Urinary bladder (tissue), 4 donors: Measurements from ENCODE around the gene DYNLT3. TPM values are rescaled to one million over a fixed set of nuclear protein-coding genes. Genes with fewer than 3 reads are reported as not detected.

Experiments used
- DNase-seq: peaks from one replicate; pipeline ENCODE4 v3.0.0-alpha.2; 2015; ENCODE audit errors: extremely low spot score
- H3K27ac ChIP-seq: one replicate; pipeline ENCODE4 v1.5.1; 2013; ENCODE audit warnings: low read depth, mild to moderate bottlenecking, moderate library complexity
- H3K36me3 ChIP-seq: one replicate; pipeline ENCODE4 v1.6.1; 2013; ENCODE audit warnings: mild to moderate bottlenecking, moderate library complexity; ENCODE audit not compliant: insufficient read depth
- H3K4me1 ChIP-seq: one replicate; pipeline ENCODE4 v1.6.1; 2013; ENCODE audit warnings: mild to moderate bottlenecking, moderate library complexity; ENCODE audit not compliant: insufficient read depth
- H3K4me3 ChIP-seq: one replicate; pipeline ENCODE4 v1.5.1; 2013; ENCODE audit warnings: low read depth, low read length
- WGBS: extraction: QIAGEN DNeasy Blood & Tissue Kit; methylation state at CpG from one replicate; pipeline ENCODE4 v1.1.7; 2013; 5-methylcytosine and 5-hydroxymethylcytosine counted together
- polyA plus RNA-seq: library from polyadenylated mRNA; stranded (reverse); fragments of 200-250 nt; gene quantifications from one replicate; pipeline ENCODE4 v1.2.3, GENCODE V29; 2013
- total RNA-seq: library from RNA; depleted of rRNA; stranded (reverse); fragments of >200 nt; gene quantifications from one replicate; pipeline ENCODE4 v1.2.3, GENCODE V29; 2014
- donor health status: healthy with polysubstance abuse.
- donor health status: healthy.

The DYNLT3 gene
- total and polyA plus RNA-seq, 2 donors, result 39.7 to 50.8 TPM

GRCh38 chrX:37867536-37868153, 20.3 kb upstream of the DYNLT3 start:
- DNase-seq, result no peak
- no peaks in the 10 kb centered on the region for H3K4me1 ChIP-seq
- H3K4me3 ChIP-seq, result no peak overlapping the region
- no peak overlapping the region for H3K27ac ChIP-seq
- WGBS, result 32% methylated on average over 3 of the region's 3 CpGs
- no peaks in the 10 kb centered on the region for H3K36me3 ChIP-seq

- no peak for DNase-seq
- no peaks in the 10 kb centered on the region for H3K4me1 ChIP-seq
- H3K36me3 ChIP-seq, result no peaks in the 10 kb centered on the region
- 71% methylated on average over 3 of the region's 3 CpGs for WGBS
- H3K27ac ChIP-seq, result no peak overlapping the region
- H3K4me3 ChIP-seq, result no peak overlapping the region
Measured at GRCh38 chrX:37863728-37864127, 16.4 kb upstream of the DYNLT3 start.

- H3K36me3 ChIP-seq, result no peaks in the 10 kb centered on the region
- no peak overlapping the region for H3K27ac ChIP-seq
- no peak for DNase-seq
- no peak overlapping the region for H3K4me3 ChIP-seq
- H3K4me1 ChIP-seq, result no peaks in the 10 kb centered on the region
Measured at GRCh38 chrX:37862851-37863250, 15.5 kb upstream of the DYNLT3 start.

- H3K36me3 ChIP-seq, result no peaks in the 10 kb centered on the region
- no peak overlapping the region for H3K4me3 ChIP-seq
- no peak for DNase-seq
- H3K27ac ChIP-seq, result no peak overlapping the region
- WGBS, result 22% methylated on average over 6 of the region's 6 CpGs
- H3K4me1 ChIP-seq, result no peaks in the 10 kb centered on the region
Measured at GRCh38 chrX:37860721-37861120, 13.3 kb upstream of the DYNLT3 start.

- Histone ChIP-seq H3K4me3 (no peak overlapping the region), H3K36me3 (no peaks in the 10 kb centered on the region), H3K27ac (no peak overlapping the region), H3K4me1 (no peaks in the 10 kb centered on the region)
- 18% methylated on average over 2 of the region's 2 CpGs for WGBS
- DNase-seq, result no peak
Measured at GRCh38 chrX:37854748-37855147, 7.4 kb upstream of the DYNLT3 start.

- DNase-seq, result no peak
- Histone ChIP-seq H3K36me3 (no peaks in the 10 kb centered on the region), H3K4me3 (no peak overlapping the region), H3K27ac (no peak overlapping the region), H3K4me1 (no peaks in the 10 kb centered on the region)
- 72% methylated on average over 3 of the region's 3 CpGs for WGBS
Measured at GRCh38 chrX:37854148-37854547, 6.8 kb upstream of the DYNLT3 start.

GRCh38 chrX:37847733-37848197, 394 bp upstream of the DYNLT3 start:
- 14% methylated on average over 5 of the region's 5 CpGs for WGBS
- Histone ChIP-seq H3K36me3 (no peaks in the 10 kb centered on the region), H3K4me1 (no peaks in the 10 kb centered on the region), H3K27ac (peak overlapping the region; percentile 59), H3K4me3 (peak overlapping the region; percentile 71)
- no peak for DNase-seq

- Histone ChIP-seq H3K27ac (no peak overlapping the region), H3K4me3 (peak overlapping the region; percentile 71), H3K36me3 (no peaks in the 10 kb centered on the region), H3K4me1 (no peaks in the 10 kb centered on the region)
- WGBS, result 33% methylated on average over 1 of the region's 1 CpG
- no peak for DNase-seq
Measured at GRCh38 chrX:37846558-37846933, 825 bp downstream of the DYNLT3 start.

- H3K27ac ChIP-seq, result no peak overlapping the region
- no peaks in the 10 kb centered on the region for H3K4me1 ChIP-seq
- 64% methylated on average over 3 of the region's 3 CpGs for WGBS
- no peak for DNase-seq
- no peaks in the 10 kb centered on the region for H3K36me3 ChIP-seq
- no peak overlapping the region for H3K4me3 ChIP-seq
Measured at GRCh38 chrX:37846141-37846540, 1.2 kb downstream of the DYNLT3 start.

GRCh38 chrX:37844622-37845021, 2.7 kb downstream of the DYNLT3 start:
- no peaks in the 10 kb centered on the region for H3K4me1 ChIP-seq
- H3K4me3 ChIP-seq, result no peak overlapping the region
- H3K36me3 ChIP-seq, result no peaks in the 10 kb centered on the region
- no peak for DNase-seq
- H3K27ac ChIP-seq, result no peak overlapping the region

- H3K4me1 ChIP-seq, result no peaks in the 10 kb centered on the region
- no peaks in the 10 kb centered on the region for H3K36me3 ChIP-seq
- H3K4me3 ChIP-seq, result no peak overlapping the region
- no peak for DNase-seq
- 99% methylated on average over 3 of the region's 3 CpGs for WGBS
- no peak overlapping the region for H3K27ac ChIP-seq
Measured at GRCh38 chrX:37840931-37841330, 6.4 kb downstream of the DYNLT3 start.

- Histone ChIP-seq H3K36me3 (no peaks in the 10 kb centered on the region), H3K4me1 (no peaks in the 10 kb centered on the region), H3K4me3 (no peak overlapping the region), H3K27ac (no peak overlapping the region)
- DNase-seq, result no peak
- WGBS, result 79% methylated on average over 4 of the region's 4 CpGs
Measured at GRCh38 chrX:37834937-37835336, 12.4 kb downstream of the DYNLT3 start.

GRCh38 chrX:37830371-37830770, 17.0 kb downstream of the DYNLT3 start:
- Histone ChIP-seq H3K27ac (no peak overlapping the region), H3K4me3 (no peak overlapping the region), H3K36me3 (no peaks in the 10 kb centered on the region), H3K4me1 (no peaks in the 10 kb centered on the region)
- DNase-seq, result no peak
- WGBS, result 82% methylated on average over 1 of the region's 1 CpG

- H3K4me3 ChIP-seq, result no peak overlapping the region
- H3K36me3 ChIP-seq, result no peaks in the 10 kb centered on the region
- no peak for DNase-seq
- no peak overlapping the region for H3K27ac ChIP-seq
- WGBS, result 70% methylated on average over 1 of the region's 1 CpG
- no peaks in the 10 kb centered on the region for H3K4me1 ChIP-seq
Measured at GRCh38 chrX:37829721-37830120, 17.6 kb downstream of the DYNLT3 start.
